Stimulated activated CD8-positive, alpha-beta memory T cell treated with anti-CD3 and anti-CD28 coated beads, Interleukin-15, amount 100 ng/mL, for 1 hour (primary cell): Measurements from ENCODE around the gene NAV2.
"Not testable (repeated sequence)": the region's sequence is repeated elsewhere in the genome, so short reads cannot be mapped to it uniquely, and the experiment has no call there.

Source experiments
- DNase-seq: peaks from one replicate; pipeline ENCODE4 v3.0.0-alpha.2; 2020; ENCODE audit warnings: low read depth

The NAV2 gene

GRCh38 chr11:20117291-20117690 lies 404.7 kb downstream of the NAV2 start:
- DNase-seq, result no peak

GRCh38 chr11:20118209-20118608 lies 405.6 kb downstream of the NAV2 start:
- DNase-seq, result no peak

- no peak for DNase-seq
Measured at GRCh38 chr11:20119315-20119714, 406.7 kb downstream of the NAV2 start.

DNA sequence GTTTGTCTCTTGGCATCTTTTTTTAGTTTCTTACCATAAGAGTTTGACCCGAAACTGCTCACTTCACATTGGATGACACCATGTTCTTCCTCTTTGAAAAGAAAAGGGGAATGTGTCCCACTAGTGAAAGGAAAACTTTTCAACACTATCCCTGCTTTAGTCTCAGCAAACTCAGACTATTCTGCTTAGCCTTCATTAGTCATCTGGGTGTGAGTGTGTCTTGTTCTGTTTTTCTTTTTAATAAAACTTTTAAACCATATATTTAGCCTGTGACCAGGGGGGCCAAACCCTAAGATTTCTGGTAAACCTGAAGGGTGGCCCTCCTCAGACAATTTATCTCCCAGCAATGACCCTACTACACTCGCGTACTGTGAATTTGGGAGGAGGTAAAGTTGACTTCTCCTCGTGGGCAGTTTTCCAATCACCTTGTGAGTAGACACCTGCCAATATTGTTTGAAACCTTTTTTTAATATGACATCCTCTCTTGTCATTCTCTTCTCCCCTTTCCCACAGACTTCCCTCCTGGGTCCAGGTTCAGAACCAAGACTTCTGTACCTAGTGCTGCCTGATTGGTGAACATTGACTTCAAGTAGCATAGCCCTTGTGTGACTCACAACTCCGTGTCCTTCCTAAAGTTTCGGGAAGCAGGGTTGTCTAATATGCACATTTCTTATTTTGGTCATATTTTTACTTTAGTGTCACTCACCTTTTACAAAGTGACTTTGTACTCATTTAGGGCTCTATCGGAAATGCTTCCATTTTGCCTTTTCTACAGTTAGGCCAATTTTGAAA lies 407.7 kb downstream of the NAV2 start:
- DNase-seq, result no peak

DNA sequence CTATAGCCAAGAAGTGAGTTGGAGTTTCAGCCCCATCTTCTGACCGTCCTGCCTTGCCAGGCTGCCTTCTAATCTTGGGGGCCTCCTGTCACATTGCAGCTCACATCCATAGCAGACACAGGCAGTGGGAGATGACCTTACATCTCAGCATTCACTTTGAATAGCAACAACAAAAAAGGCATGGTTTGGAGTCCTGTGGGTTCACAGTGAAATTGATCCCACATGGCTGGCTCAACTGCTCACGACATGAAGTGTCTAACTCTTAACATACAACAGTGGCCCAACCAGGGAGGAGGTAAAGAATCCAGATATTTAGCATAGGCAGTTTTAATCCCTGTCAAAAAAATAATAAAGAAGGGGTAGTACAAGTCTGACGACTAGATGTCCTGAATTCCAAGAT lies 409.5 kb downstream of the NAV2 start:
- no peak for DNase-seq

DNA sequence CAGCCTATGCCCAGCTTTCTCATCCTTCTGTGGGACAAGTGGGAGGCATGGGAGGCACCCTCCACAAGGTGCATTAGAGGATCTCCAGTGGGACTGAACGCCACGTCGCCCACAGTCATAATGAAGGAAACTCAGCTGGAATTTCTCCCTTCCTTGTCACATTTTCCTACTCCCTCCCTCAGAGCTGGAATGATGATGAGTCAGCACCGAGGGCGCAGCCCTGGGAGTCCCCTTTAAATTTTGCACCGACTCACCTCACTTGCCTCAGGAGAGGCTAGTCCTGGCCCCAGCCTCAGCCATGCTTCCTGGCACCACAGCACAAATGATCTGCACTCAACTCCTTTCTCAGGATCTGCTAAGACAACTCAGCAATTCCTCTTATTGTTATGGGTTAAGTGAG lies 413.3 kb downstream of the NAV2 start:
- DNase-seq, result no peak

- no peak for DNase-seq
Measured at GRCh38 chr11:20126724-20127123, 414.1 kb downstream of the NAV2 start.

DNA sequence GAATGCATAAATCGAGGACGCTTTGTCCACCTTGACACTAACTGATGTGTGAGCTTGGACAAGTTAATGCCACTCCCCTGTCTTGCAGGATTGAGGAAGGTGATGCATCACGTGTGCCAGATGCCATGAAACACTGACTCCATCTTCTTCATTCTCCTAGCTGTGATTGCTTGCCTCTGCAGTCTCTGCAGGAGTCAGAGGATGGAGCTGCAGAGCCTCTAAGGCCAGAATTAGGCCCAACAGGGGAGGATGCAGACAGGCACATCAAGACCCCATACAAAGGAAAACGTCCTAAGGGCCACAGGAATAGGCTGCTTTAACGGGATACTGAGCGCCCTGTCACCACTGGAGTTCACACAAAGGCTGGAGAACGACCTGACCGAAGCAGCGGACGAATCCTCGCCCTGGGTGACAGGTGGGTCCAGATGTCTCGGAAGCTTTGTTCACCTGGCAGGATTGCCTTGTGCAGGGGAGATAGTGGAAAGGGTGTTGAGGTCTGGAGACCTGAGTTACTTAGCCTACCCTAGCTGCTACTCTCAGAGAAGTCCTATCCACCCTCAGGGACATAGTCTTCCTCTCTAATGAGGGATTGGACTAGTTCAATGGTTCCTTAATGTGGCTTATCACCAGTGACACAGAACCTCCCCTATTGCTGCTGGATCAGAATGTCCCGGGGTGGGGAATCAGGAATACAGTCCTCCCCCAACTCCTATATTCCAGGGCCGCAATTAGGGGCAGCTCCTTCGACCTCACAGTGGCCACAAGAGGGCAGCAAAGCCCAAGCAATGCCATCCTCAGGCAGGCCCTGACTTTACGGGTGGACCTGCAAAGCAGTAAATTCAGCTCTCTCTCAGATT lies 415.3 kb downstream of the NAV2 start:
- peak; percentile 65 for DNase-seq

DNA sequence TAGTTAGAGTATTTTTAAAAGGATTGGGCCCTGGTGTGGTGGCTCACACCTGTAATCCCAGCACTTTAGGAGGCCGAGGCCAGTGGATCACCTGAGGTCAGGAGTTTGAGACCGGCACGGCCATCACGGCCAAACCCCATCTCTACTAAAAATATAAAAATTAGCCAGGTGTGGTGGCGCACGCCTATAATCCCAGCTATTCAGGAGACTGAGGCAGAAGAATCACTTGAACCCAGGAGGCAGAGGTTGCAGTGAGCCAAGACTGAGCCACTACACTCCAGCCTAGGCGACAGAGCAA lies 415.8 kb downstream of the NAV2 start:
- DNase-seq, result not testable (repeated sequence)

DNA sequence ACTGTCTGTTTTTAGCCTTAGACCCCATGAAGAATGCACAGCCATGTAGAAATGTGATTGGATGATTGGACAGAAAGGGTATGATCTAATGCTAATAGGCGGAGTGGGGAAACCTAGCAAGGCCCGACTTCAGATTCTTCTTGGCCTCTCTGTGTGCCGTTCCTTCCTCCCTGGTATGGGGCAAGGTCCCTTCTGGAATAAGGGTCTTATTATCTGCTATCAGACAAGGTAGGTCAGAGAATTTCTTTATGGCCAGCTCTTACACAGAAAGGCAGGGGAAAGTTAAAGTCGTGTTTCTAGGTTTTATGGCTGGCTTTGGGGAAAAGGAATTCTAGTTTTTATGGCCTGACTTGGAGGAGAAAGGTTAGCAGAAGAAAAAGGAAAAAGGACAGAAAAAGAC lies 417.0 kb downstream of the NAV2 start:
- no peak for DNase-seq

- DNase-seq, result peak; percentile 14
Measured at GRCh38 chr11:20131788-20132666, 419.4 kb downstream of the NAV2 start.

DNA sequence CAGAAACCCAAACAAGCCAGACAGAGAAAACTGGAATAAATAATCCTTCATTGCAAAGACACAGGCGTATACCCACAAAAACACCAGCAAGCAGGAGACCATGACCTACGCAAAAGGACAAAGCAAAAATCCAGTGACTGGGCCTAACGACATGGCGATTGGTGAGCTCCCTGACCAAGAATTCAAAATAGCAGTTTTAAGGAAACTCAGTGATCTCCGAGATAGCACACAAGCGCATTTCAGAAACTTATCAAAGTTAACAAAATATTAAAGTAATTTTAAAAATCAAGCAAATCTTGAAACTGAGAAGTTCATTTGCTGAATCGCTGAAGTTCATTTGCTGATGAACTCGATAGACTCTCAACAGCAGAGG lies 420.0 kb downstream of the NAV2 start:
- DNase-seq, result no peak

DNA sequence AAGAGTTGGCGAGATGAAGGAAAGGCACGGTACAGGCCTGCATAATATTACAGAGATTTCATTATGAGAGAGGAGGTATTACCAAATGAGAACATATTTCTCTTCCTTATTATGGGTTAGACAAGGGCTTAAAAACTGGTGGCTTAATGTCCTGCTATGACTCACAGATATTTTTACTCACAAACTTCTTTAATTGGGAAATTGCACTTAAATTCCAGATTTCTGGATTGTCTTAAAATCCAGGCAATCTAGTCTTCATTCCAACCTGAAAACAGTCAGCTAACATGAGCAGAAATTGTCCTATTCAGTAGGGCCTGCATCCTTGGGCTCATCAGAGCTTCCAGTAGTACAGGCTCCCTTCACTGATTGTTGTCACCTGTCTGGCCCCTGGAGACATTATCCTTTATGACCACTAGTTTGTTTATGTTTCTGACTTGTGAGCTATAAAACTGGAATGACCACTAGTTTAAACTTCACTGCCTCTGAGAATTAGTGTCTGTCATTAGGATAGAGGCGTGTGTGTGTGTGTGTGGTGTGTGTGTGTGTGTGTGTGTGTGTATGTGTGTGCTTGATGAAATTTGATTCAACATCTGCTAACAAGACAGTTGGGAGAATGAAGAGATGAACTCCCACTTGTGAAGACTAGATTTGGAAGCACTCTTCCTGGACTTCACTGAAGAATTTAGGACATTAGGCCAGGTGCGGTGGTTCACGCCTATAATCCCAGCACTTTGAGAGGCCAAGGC lies 422.5 kb downstream of the NAV2 start:
- no peak for DNase-seq

DNA sequence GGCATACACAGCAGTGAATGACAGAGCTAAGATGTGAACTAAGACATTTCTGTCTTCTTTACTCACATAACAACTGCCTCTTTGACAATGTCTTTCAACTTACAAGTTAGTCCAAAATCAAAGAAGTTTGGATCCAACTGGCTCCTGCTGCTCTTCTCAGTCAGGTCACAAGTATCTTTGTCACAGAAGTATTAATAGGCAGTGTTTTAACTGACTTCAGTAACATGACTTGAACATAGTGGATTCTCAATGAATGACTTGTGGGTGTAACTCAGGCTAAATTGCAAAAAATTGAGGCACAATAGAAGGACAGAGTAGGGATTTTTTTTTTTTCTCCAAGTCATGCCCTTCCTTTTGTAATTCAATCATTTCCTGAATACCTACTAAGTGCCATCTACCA lies 425.0 kb downstream of the NAV2 start:
- no peak for DNase-seq

- no peak for DNase-seq
Measured at GRCh38 chr11:20138707-20139106, 426.1 kb downstream of the NAV2 start.

- no peak for DNase-seq
Measured at GRCh38 chr11:20154381-20154780, 441.7 kb downstream of the NAV2 start.

DNA sequence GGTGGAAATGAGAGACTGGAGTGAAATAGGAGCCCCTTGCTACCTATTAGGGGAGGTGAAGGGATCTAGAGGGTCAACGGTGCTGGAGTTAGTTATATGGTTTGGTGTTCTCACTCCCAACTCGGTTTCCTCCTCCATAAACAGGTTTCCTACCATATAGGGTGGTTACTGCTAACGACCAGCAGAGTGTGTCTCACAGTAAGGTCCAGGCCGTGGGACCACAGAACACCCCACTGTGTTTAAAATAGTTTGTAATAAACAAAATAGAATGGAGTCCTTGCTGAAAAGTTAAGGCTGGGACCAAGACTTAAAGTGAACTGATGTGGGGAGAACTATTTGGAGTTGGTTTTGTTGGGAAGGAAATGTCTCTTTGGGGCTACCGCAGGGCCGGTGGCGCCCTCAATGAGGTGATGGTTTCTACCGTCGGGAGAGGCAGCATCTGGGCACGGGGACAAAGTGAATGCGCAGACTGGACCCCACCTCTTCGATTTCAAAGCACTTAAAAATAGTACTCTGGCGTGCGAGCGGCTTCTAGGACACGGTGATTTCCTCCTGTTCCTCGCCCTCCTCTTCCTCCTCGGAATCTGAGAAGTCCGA lies 443.1 kb downstream of the NAV2 start:
- DNase-seq, result no peak

- DNase-seq, result peak; percentile 20
Measured at GRCh38 chr11:20156280-20156875, 443.7 kb downstream of the NAV2 start.

DNA sequence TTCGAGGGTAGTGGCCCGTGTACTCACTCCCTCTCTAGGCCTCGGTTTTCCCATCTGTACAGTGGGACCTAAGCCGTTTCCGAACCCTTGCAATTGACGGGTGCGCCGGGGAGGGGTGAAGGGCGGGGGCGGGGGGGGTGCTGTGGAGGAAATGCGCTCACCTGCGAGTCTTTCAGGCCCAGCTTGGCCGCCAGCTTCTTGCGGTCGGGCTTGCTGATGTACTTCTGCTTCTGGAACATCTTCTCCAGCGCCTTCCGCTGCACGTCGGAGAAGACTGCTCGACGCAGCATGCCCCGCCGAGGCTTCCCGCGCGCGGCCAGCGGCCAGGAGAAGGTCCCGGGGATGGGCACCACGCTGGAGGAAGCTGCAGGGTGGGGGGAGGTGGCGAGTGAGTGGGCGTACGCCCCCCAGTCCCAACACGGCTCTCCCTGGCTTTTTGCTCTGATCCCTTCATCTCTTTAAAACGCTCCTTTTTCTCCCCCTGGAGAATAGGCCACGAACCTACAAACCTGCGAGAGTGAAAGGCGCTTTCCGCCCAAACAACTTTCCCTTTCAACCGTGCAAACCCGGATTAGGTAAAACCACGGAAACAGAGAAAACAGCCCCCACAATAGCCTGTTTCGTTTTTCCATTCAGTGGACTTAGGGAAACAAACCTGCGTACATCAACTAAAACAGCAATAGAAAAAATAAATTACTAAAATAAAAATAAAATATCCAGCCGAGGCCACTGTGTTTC lies 444.4 kb downstream of the NAV2 start:
- DNase-seq, result no peak

DNA sequence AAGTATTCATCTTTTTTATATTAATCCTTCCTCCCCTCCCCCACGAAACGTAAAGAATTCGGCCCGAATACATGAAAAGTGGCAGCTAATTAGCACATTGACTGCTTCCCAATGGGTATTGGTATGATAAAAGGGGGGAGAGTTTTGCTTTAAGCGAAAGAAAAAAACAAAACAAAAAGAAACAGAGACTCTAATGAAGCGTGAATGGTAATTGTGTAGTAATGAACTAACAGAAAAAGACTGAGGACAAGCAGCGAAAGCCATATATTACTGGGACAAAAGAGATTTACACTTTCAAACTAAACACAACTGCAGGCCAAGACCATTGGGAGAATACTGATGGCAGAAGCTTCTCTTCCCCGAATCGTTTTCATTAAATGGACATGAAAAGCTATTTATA lies 445.1 kb downstream of the NAV2 start:
- no peak for DNase-seq
